ENCODE data around the gene OR5H1.

DNA sequence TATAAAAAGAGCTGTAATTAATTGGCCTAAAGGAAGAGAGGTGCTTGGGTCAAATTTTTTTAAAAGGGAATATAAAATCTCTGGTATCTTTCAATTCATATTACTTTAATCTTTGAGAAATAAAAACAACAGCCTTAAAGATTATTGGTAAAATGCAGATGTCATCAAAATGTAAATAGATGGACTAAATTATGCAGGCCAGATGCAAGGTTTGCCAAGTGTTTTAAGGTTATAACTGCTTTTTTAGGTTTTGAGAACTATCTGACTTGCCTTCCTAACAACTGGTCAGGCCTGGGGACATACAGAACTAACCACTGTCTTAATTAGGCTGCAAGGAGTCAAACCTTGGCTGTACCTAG, 20.0 kb upstream of the OR5H1 start:
- TF ChIP-seq EP300 (IDR thresholded peaks at IDR 0.05) = no peak
- TF ChIP-seq, protein P1, sequence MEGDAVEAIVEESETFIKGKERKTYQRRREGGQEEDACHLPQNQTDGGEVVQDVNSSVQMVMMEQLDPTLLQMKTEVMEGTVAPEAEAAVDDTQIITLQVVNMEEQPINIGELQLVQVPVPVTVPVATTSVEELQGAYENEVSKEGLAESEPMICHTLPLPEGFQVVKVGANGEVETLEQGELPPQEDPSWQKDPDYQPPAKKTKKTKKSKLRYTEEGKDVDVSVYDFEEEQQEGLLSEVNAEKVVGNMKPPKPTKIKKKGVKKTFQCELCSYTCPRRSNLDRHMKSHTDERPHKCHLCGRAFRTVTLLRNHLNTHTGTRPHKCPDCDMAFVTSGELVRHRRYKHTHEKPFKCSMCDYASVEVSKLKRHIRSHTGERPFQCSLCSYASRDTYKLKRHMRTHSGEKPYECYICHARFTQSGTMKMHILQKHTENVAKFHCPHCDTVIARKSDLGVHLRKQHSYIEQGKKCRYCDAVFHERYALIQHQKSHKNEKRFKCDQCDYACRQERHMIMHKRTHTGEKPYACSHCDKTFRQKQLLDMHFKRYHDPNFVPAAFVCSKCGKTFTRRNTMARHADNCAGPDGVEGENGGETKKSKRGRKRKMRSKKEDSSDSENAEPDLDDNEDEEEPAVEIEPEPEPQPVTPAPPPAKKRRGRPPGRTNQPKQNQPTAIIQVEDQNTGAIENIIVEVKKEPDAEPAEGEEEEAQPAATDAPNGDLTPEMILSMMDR (IDR thresholded peaks at IDR 0.05) = no peak

All from tibial nerve (tissue), 4 donors.